ENCODE data around the gene TGM1.

The TGM1 gene

DNA sequence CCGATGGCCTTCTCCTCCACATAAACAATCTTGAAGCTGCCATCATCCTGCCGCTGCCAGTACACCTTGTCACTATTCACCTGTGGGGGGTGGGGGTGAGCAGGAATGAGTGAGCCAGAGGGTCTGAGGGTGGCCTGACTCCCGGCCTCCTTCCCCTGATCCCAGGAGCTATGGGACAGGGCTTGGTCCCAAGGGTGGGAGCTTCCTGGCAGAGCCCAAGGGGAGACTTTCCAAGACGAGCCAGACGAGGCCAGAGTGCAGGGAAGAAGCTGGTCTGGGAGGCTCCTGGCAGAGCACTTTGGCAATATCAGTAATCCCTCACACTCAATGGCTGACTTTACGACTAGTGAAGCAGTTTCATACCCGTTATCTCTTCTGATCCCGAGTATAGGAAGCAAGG is 7.5 kb downstream of the TGM1 start:
- no peak for DNase-seq (ENCODE audit: extremely low spot score)
- ChIA-PET CTCF (interaction anchor here (0.7 to 0.9 kb wide), 2 partner anchors 15 to 78 kb away, joined by 3 read pairs; no protein-coding TSS in a partner anchor), POLR2A (interaction anchor here (1.7 kb wide), 1 partner anchor 16 kb away, joined by 8 read pairs; the partner anchor contains the start of gene RABGGTA)
- TF ChIP-seq CTBP1 (IDR thresholded peaks at IDR 0.05; ENCODE audit: borderline replicate concordance) (no peak), FOXA1 (IDR thresholded peaks at IDR 0.05) (no peak), BHLHE40 (IDR thresholded peaks at IDR 0.05; ENCODE audit: borderline replicate concordance) (no peak), FOXK2 (IDR thresholded peaks at IDR 0.05) (no peak), TARDBP (IDR thresholded peaks at IDR 0.05) (no peak), SP1 (IDR thresholded peaks at IDR 0.05) (no peak)

DNA sequence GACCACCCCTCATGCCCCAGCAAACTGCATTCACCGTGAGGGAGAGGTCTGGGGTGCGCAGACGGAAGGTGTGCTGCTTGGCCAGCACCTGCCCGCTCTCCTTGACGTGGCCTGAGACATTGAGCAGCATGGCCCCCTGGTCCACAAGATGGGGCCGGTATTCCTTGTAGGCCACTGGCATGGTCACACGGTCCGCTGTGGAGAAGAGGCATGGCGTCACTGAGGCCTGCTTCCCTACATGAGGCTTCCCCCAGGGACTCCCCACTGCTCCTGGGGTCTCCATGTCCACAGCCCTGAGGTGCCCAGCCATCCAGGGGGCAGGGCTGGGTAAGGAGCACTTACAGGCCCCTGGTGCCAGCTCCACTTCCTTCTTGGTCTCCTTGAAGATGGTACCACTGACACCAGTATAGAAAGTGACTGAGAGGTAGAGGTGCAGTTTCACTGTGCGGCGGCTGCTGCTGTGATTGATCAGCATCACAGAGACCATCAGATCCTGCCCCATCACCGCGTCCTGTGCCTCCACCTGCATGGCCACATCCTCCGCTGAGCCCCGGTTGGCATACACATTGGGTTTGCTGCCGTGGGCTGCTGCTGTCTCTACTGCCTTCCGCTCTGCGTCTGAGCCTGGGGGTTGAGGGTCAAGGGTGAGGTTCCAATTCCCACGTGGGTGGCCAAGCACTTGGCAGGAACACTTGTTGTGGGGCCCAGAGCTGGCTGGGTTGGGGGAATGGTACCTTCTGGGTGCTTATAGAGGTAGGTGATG is 8.2 kb downstream of the TGM1 start:
- TF ChIP-seq ZNF384 (IDR thresholded peaks at IDR 0.05) = no peak
- no peak for TF ChIP-seq LEF1 (IDR thresholded peaks at IDR 0.05; ENCODE audit: borderline replicate concordance)
- TF ChIP-seq FOXM1 (IDR thresholded peaks at IDR 0.05; ENCODE audit: borderline replicate concordance) = no peak
- no peak for TF ChIP-seq FOXK2 (IDR thresholded peaks at IDR 0.05)
- TF ChIP-seq CTBP1 (IDR thresholded peaks at IDR 0.05; ENCODE audit: borderline replicate concordance) = no peak
- no peak for TF ChIP-seq BHLHE40 (IDR thresholded peaks at IDR 0.05; ENCODE audit: borderline replicate concordance)
- TF ChIP-seq, protein P1, sequence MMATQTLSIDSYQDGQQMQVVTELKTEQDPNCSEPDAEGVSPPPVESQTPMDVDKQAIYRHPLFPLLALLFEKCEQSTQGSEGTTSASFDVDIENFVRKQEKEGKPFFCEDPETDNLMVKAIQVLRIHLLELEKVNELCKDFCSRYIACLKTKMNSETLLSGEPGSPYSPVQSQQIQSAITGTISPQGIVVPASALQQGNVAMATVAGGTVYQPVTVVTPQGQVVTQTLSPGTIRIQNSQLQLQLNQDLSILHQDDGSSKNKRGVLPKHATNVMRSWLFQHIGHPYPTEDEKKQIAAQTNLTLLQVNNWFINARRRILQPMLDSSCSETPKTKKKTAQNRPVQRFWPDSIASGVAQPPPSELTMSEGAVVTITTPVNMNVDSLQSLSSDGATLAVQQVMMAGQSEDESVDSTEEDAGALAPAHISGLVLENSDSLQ (IDR thresholded peaks at IDR 0.05) = no peak
- TF ChIP-seq TARDBP (IDR thresholded peaks at IDR 0.05) = no peak
- no peak for TF ChIP-seq ELF4 (IDR thresholded peaks at IDR 0.05)
- TF ChIP-seq HDGF (IDR thresholded peaks at IDR 0.05; ENCODE audit: borderline replicate concordance) = no peak
- no peak for TF ChIP-seq NFRKB (IDR thresholded peaks at IDR 0.05)
- no peak for TF ChIP-seq ARNT (IDR thresholded peaks at IDR 0.05)
- no peak for TF ChIP-seq L3MBTL2 (conservative IDR thresholded peaks at IDR 0.05)
- ChIA-PET POLR2A (interaction anchor here (1.1 to 1.7 kb wide), 2 partner anchors 13 to 16 kb away, joined by 3 to 8 read pairs; partner anchors contain the start of genes RABGGTA and TINF2), CTCF (interaction anchor here (0.7 to 0.9 kb wide), 2 partner anchors 16 to 79 kb away, joined by 3 read pairs; no protein-coding TSS in a partner anchor)
- DNase-seq (ENCODE audit: extremely low spot score) = no peak

DNA sequence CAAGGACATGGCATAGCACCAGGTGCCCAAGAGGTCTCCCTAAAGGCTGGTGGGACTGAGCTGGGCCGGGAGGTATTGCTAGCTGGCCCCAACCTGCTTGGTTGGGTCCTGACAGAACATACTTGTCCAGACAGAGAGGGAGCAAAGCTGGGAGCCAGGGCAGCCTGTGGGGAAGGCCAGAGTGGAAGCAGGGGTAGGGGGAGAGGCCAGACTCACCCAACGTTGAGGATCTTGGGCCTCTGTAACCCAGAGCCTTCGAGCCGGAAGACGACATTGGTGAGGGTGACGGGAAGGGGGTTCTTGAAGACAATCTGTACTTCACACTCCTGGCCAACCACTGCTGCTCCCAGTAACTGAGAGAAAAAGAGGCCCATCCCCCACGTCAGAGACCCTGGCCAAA is 9.0 kb downstream of the TGM1 start:
- ChIA-PET CTCF (no interaction called here), POLR2A (interaction anchor here (1.1 kb wide), 1 partner anchor 12 kb away, joined by 3 read pairs; the partner anchor contains the start of gene TINF2)
- DNase-seq (ENCODE audit: extremely low spot score) = no peak
- TF ChIP-seq ARNT (IDR thresholded peaks at IDR 0.05) (no peak), TARDBP (IDR thresholded peaks at IDR 0.05) (no peak), FOXA1 (IDR thresholded peaks at IDR 0.05) (no peak), SP1 (IDR thresholded peaks at IDR 0.05) (no peak), NFRKB (IDR thresholded peaks at IDR 0.05) (no peak), L3MBTL2 (conservative IDR thresholded peaks at IDR 0.05) (no peak), BHLHE40 (IDR thresholded peaks at IDR 0.05; ENCODE audit: borderline replicate concordance) (no peak)
- TF ChIP-seq, protein P1 (IDR thresholded peaks at IDR 0.05) = no peak

DNA sequence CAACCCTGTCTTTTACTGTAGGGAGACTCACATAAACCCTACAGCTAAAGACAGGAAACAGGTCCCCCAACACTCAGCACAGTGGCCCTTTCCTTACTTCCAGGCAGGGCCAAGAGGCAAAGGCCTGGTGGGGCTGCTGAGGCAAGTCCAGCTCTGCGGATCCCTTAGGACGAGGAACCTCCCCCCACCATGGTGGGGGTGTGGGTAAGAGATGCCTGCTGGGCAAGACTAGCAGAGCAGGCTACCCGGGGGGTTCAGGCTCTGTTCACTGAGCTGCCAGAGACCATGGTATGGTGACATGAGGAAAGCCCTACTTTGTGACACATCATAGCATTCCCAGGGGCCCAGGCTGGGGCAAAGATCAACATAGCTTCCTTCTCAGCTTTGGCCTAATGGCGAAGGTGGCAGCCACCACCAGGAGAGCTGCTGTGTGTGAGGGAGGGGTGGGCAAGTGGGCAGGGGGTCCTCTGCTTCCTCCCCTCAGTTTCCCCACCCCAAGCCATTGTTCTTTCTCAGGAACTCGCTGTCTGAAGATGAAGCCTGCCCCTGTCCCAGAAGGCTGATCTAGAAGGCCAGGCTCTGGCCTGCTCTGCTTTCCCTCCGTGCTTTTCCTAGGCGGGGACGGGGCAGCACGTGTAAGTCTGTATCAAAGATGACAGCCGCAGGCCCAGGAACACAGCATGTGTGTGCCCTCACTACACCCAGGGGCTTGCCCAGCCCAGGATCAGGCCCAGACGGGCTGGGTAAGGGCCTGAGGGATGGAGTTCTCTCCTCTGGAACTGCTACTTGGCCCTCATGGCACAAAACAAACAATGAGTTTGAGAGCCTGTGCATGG is 10.5 kb downstream of the TGM1 start:
- TF ChIP-seq FOXA1 (IDR thresholded peaks at IDR 0.05) = no peak
- TF ChIP-seq NFRKB (IDR thresholded peaks at IDR 0.05) = no peak
- TF ChIP-seq FOXK2 (IDR thresholded peaks at IDR 0.05) = no peak
- no peak for TF ChIP-seq BHLHE40 (IDR thresholded peaks at IDR 0.05; ENCODE audit: borderline replicate concordance)
- TF ChIP-seq SUZ12 (IDR thresholded peaks at IDR 0.05) = no peak
- no peak for TF ChIP-seq ELF4 (IDR thresholded peaks at IDR 0.05)
- no peak for TF ChIP-seq L3MBTL2 (conservative IDR thresholded peaks at IDR 0.05)
- ChIA-PET CTCF (interaction anchor here (1.2 to 1.6 kb wide), 2 partner anchors 44 to 56 kb away, joined by 3 read pairs; no protein-coding TSS in a partner anchor), POLR2A (interaction anchor here (1.2 to 2.5 kb wide), 4 partner anchors 8 to 46 kb away, joined by 3 to 23 read pairs (median 6); partner anchors contain the start of genes RABGGTA and TINF2)
- no peak for DNase-seq (ENCODE audit: extremely low spot score)

DNA sequence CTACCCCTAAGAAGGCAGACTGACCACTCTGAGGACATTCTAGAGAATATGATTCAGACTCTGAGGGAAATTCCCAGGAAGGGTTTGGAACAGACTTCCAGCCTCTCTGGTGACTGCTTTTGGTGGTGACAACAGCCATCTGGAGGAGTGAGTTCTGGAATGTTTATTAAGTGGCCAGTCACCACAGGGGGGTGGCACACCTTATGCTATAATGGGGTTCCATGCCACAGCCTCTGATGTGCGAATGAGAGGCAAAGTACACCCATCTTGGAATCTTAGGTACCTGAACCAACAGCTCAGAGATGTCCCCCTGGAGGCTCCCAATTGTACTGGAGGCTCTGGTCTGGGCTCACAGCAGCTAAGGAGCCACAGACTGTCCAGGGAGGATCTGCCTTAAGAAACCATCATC is 11.1 kb downstream of the TGM1 start:
- ChIA-PET CTCF (interaction anchor here (0.9 to 1.6 kb wide), 3 partner anchors 10 to 57 kb away, joined by 3 read pairs; no protein-coding TSS in a partner anchor), POLR2A (interaction anchor here (1.2 to 2.5 kb wide), 4 partner anchors 9 to 47 kb away, joined by 3 to 23 read pairs (median 6); partner anchors contain the start of genes RABGGTA and TINF2)
- DNase-seq (ENCODE audit: extremely low spot score) = no peak
- TF ChIP-seq HDGF (IDR thresholded peaks at IDR 0.05; ENCODE audit: borderline replicate concordance) (no peak), ELF4 (IDR thresholded peaks at IDR 0.05) (no peak), TARDBP (IDR thresholded peaks at IDR 0.05) (no peak), ARNT (IDR thresholded peaks at IDR 0.05) (no peak), NFRKB (IDR thresholded peaks at IDR 0.05) (no peak), SP1 (IDR thresholded peaks at IDR 0.05) (no peak), L3MBTL2 (conservative IDR thresholded peaks at IDR 0.05) (no peak), ZNF384 (IDR thresholded peaks at IDR 0.05) (no peak), FOXM1 (IDR thresholded peaks at IDR 0.05; ENCODE audit: borderline replicate concordance) (no peak)
- TF ChIP-seq, protein P1 (IDR thresholded peaks at IDR 0.05) = no peak

All from HEK293T (cell line).